Measurements from ENCODE around the gene PRUNE1.
A peak's percentile ranks its signal among the peaks of the same experiment; 100 is the strongest.

Gene PRUNE1

GRCh38 chr1:151054971-151055547, 46.8 kb downstream of the PRUNE1 start:
- DNase-seq = no peak

DNA sequence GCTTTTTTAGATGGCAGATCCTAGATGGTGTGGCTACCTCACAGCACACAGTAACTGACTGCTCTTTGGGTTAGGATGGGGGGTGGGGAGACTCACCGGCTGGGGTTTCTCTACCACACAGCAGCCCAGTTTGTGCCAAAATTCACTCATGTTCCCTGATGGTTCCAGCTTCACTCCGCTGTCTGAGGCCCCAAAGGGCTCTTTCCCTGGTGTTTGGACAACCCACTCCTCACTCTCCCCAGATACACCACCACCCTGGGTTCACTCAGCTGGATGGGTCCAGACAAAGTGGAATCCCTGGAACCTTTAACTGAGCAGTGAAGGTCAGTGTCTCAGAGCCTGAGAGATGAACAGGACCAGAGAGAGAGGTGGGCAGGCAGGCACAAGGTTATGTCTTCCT, 47.3 kb downstream of the PRUNE1 start:
- no peak for DNase-seq

GRCh38 chr1:151056149-151056548, 47.9 kb downstream of the PRUNE1 start:
- no peak for DNase-seq

DNA sequence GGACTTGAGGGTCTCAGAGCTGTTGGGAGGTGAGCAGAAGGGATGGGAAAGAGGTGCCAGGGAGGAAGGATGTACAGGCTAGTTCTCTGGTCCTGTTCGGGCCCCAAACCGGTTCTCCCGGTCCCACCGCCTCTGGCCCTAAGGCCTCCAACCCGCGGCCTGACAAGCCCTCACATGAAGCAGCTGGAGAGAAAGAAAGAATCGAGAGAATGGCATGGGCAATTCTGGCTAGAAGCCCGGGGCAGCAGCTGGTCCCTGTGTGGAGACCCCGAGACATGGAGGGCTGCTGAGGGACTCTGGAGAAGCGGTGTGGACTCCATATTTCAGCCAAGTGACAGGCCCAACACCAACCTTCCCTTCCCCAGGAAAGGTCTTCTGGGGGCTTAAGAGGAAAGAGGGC, 50.4 kb downstream of the PRUNE1 start:
- DNase-seq = peak; percentile 19

DNA sequence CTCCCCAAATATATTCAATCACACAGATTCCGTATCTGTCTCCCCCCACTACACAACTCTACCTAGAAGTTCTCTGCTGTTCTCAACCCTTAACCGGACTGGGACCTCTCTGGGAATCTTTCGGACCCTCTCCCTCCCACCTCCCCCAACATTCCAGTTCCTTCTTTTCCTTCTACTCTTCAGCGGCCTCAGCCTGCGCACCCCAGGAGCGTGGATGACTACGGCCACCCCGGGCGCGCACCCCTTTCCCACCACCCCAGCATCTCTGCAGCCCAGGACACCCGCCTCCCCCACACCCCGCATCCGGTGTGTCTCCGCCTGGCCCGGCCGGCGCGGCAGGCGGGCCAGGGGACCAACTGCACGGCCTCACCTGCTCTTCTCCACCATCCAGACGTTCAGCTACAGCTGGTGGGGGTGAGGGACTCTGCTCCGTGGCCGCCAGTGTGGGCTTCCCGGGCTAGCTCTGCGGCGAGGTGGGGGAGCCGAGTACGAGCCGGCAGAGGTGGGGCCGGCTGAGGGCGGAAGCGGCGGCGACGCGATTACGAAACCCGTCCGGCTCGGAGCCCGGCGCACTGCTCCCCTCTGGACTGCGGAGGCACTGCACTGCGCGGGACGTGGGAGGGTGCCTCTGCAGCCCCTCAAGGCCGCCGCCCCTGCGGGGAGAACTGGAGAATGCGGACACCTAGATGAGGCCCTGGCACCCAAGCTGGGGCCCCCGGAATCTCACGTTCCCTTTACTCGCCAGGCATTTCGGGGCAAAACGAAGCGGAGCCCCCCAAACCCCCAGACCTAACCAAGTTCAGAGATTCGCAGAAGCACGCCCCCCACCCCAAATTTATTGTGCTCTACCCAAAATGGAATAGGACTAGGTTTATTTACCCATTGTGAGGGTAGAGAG, 51.1 kb downstream of the PRUNE1 start, which contains the start of gene CDC42SE1:
CDC42SE1 (minus strand) TSS at position 514 of the 898 bp plus-strand sequence. CDS start 3,892 bp downstream, outside the sequence.
- peak; percentile 77 for DNase-seq

DNA sequence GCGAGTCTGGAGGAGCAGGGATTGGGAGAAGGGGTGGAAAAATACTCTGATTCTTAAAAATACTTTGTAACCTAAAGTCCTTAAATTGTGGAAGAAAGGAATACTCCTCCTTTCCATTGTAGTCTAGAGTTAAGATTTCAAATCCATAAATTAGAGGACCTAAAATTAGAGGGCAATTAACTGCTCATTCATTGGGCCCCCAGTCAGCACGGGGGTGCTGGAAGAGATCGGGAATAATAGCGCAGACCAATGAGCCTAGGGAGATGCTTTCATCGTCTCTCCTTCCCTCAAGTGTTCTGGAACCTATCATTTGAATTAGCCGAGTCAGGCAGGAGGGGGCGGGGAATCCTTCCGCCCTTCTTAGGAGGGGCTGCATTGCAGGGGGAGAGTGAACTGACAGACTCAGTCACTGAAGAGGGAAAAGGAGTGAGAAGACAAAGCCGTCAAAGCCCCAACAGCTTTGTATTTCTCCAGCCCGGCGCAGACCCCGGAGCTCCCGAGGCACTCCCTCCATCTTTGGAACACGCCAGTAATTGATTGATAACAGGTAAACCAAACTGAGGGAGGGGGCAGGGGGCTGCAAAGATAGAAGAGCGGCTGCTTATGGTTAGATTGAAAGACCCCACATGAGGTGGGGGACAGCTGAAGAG, 51.9 kb downstream of the PRUNE1 start, which contains the start of gene MLLT11:
MLLT11 (plus strand) TSS at position 391 of the 650 bp plus-strand sequence. CDS start 6,828 bp downstream, outside the sequence.
- peak; percentile 54 for DNase-seq

- DNase-seq = no peak
These were observed 52.6 kb downstream of the PRUNE1 start for GRCh38 chr1:151060657-151061421.

DNA sequence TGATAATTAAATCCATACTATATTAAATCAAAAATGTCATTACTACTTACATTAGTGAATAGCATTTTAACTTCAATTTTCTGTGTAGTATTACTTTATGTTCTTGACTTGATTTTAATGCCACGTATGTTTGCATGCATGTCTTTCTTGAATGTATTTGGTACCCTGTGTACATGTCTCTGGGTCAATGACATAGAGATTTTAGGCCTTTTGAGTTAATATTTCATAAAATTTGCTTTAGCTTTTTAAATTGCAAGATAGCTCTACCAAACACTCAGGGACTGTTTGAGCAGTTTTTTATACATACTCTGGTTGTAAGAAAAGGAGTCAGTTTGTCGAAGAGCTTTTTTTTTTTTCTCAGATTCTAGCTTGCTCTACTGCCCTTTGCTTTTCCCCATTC, 53.5 kb downstream of the PRUNE1 start:
- no peak for DNase-seq

DNA sequence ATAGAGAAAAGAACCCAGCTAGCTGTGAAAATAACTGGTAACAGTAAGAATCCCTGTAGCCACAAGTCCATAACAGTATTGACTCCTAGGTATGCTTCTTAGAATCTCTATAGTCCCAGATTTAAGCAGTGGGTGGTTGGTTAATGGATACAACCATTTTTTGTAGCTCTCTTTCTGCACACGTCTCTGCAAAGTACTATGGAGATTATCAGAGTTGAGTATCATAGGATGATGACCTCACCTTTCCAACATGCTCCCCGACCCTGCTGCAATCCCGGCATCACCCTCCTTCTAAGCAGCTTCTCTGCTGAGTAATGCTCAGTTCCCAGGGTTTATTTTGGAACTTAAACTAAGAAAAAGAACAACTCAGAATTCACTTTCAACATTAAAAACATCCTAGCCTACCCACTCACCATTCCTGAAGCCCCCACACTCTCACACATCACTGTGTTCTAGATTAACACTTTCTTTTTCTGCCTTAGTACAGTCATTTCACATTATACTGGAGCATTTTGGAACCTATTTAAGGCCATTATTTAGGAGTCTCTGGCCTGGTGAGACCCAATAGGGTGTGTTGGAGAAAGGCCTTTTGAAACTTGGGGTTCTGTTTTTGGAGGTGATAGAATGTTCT, 54.6 kb downstream of the PRUNE1 start:
- DNase-seq = peak; percentile 82

DNA sequence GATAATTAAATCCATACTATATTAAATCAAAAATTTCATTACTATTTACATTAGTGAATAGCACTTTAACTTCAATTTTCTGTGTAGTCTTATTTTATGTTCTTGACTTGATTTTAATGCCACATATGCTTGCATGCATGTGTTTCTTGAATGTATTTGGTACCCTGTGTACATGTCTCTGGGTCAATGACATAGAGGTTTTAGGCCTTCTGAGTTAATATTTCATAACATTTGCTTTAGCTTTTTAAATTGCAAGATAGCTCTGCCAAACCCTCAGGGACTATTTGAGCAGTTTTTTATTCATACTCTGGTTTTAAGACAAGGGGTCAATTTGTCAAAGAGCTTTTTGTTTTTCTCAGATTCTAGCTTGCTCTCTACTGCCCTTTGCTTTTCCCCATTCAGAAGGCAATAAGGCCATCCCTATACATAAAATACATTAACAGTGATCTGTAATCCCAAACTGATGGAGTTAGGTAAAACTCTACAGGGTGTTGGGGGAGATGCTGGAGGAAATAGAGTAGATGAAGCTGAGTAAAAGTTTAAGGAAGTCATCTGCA, 56.9 kb downstream of the PRUNE1 start:
- no peak for DNase-seq

GRCh38 chr1:151067185-151067584, 58.9 kb downstream of the PRUNE1 start:
- no peak for DNase-seq

DNA sequence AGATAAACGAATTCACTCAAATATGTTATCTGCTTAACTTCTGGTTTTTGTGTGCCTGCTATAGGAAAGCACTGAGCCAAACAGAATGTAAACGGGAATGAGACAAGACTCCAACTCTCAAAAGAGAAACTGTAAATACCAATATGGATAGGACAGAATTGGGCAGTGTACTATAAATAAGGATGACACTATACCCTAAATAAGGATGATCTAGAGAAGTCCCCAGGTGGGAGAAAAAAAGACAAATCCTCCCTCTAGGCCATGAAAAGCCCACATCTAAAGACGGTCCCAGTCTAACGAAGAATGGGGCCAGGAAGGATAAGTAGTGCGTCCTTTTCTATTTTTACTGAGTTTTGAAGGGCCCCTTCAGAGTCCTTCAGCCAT, 60.8 kb downstream of the PRUNE1 start:
- DNase-seq = no peak

DNA sequence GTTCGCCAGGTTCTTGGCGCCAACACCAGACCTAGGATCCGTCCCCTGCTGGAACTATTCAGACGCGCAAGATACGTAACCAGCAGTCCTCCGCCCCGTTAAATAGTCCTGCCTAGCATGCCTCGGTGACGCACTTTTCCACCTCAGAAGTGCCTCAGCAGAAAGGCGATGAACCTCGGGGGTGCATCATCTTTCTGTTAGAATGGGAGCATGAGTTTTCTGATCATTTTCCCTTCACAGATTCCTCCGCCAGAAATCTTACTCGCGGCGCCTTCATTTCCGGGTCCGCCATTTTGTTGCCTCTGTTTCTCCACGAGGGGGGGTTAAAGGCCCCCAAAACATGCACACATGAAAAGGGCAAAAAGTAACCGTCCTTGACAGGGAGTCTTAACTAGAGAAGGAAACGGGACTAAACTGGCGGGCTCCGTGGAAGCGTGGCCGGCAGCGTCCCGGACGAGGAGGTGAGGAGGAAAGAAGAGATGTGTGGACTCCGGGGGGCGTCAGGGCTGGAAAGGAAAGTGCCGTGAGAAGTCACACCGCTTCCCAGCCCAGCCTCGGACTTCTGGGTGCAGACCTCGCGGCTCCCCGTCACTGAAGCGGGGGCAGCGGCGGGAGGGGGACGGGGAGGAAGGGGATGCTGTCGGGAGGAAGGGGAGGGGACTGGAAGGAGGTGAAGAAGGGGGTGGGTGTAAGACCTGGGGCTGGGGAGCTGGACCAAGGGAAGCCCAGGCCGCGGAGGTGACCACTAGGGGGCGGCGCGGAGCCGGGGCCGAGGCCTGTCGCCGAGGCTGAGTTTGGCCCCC, 62.4 kb downstream of the PRUNE1 start, which contains the start of gene GABPB2:
GABPB2 (plus strand) TSS at position 288 of the 803 bp plus-strand sequence. CDS start 17,429 bp downstream, outside the sequence.
- DNase-seq = peak; percentile 96

DNA sequence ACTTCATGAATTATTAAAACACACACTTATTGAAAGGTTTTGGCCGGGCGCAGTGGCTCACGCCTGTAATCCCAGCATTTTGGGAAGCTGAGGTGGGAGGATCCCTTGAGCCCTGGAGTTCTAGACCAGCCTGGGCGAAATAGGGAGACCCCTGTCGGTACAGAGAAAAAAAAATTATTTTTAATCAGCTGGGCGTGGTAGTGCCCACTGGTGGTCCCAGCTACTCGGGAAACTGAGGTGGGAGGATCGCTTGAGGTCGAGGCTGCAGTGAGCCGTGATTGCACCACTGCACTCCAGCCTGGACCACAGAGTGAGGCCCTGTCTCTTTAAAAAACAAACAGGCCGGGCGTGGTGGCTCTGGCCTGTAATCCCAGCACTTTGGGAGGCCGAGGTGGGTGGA, 64.0 kb downstream of the PRUNE1 start:
- DNase-seq = no peak
